GM19455 (cell line): ENCODE data around the gene TRPM7.
"Not testable (repeated sequence)": the region's sequence is repeated elsewhere in the genome, so short reads cannot be mapped to it uniquely, and the experiment has no call there.

Experiments used
- ATAC-seq: cut with Tn5 transposase; IDR thresholded peaks from one replicate; pipeline ENCODE4 v1.9.1; 2021; ENCODE audit not compliant: unreplicated experiment

Gene TRPM7

DNA sequence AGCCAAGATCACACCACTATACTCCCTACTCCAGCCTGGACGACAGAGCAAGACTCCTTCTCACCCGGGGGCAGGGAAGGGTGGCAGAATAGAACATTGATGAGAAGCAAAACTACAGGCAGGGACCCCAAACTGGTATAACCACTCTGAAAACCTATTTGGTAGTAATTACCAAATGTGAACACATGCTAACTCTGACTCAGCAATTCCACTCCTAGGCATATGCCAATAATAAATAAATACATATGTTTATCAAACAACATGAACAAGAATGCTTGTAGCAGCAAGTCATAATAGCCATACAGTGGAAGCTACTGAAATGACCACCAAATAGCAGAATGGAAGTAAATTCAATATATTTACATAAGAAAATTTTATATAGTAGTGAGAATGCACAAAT, 109.1 kb downstream of the TRPM7 start:
- ATAC-seq = no peak

DNA sequence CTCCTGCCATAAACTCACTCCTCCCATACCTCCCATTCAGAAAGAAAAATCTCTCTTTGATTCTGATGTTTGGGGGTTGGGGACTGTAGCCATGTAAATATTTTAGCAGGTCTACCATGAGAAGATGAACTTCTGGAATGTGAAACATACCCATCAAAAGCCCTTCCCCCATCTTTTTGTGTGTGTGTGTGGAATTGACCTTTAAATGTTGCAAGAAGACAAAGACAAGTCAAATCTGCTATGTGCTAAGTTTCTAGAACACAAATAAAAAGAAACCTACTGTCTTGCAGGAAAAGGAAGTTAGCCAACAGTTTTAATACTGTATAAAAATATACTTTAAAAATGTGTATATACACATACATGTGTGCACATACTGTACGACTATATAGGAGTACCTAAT, 110.4 kb downstream of the TRPM7 start:
- no peak for ATAC-seq

DNA sequence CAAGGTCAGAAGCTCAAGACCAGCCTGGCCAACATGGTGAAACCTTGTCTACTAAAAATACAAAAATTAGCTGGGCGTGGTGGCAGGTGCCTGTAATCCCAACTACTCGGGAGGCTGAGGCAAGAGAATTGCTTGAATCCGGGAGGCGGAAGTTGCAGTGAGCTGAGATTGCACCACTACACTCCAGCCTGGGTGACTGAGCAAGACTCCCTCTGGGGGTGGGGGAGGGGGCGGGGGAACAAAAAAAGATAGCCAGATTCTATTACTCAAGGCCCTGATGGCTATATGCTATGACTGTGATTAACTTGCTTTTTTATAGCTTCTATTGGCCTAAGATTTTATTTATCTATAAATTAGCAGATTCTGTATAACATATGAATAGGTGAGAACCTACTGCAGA, 112.8 kb downstream of the TRPM7 start:
- ATAC-seq = not testable (repeated sequence)

DNA sequence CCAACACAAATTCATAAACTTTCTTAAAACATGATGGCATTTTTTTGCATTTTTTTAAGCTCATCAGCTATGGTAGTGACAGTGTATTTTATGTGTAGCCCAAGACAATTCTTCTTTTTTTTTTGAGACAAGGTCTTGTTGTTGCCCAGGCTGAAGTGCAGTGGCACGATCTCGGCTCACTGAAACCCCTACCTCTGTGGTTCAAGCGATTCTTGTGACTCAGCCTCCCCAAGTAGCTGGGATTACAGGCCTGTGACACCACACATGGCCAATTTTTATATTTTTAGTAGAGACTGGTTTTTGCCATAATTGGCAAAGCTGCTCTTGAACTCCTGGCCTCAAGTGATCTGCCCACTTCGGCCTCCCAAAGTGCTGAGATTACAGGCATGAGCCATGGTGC, 122.8 kb downstream of the TRPM7 start:
- ATAC-seq = no peak

DNA sequence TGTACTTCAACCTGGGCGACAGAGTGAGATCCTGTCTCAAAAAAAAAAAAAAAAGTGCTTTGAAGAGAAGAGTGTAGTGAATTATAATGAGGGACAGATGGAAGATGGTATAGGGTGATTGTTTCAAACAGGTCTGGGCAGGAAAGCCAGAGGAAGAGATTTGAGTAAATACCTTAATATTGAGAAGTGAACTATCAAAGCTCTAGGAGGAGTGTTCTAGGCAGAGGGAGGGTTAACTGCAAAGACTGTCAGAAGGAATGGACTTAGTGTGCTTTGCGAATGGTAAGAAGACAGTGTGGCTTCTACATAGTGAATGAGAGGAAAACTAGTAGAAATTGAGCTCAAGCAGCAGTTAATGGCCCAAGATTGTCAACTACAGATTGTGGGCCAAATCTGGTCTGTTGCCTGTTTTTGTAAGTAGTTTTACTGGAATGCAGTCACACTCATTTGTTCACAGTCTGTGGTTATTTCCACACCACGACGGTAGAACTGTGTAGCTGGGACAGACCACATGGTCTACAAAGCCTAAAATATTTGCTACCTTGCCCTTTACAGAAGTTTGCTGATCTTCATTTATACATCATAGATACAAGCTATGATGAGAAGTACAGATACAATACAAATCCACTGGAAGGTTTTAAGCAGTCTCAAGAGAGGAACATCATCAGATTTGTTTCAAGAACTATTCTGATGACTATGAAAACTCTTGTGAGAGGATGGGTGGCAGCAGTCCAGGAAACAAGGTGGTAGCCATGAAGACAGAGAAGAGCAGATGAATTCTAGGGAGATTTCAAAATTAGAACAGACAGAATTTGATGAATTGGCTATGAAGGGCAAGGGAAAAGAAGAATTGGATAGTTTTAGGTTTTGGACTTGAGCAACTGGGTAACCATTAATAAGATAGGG, 123.6 kb downstream of the TRPM7 start:
- no peak for ATAC-seq

DNA sequence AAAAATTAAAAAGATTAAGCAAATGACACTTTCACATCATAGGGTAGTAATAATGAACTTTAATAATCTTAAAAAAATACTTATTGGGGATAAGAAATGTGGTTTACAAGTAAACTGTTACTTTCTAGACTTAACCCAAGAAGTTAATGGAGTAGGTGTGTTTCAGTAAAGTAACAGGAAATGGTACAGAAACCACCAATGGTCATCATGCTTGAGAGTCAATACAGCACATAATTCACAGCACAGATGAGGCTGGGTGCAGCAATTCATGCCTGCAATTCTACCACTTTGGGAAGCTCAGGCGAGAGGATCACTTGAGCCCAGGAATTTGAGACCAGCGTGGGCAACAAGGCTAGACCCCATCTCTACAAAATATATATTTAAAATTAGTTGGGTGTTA, 128.6 kb downstream of the TRPM7 start:
- no peak for ATAC-seq

DNA sequence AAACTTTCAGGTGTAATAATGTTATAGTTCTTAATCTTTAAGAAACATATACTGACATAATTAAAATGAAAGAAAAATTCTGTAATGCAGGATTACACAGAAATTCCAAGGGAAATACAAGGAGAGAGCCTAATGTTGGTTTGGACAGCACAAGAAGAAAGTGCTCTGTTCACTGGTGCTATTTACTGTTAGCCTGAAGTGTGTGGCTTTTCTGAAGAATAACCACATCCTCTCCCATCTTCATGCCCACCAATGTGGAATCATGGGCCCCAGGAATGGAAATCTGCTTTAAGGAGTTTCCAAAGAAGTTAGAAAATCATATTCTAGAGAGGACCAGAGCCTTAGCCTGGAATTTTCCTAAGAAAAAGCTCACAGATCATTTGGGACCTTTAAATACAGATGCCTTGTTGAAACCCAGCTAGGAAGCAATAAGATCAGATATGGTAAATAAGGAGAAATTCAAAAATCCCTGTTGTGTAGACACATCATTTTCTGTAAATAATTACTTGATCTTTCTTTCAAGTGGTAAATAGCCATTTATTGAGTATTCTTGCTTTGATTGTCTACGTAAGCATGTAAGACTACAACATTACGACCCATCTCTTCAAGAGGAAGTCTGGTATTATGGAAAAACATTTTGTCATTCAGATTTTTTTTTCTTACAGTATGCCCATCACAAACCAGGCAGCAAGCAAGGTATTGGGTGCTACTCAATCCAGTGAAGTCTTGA, 129.8 kb downstream of the TRPM7 start:
- ATAC-seq = no peak

DNA sequence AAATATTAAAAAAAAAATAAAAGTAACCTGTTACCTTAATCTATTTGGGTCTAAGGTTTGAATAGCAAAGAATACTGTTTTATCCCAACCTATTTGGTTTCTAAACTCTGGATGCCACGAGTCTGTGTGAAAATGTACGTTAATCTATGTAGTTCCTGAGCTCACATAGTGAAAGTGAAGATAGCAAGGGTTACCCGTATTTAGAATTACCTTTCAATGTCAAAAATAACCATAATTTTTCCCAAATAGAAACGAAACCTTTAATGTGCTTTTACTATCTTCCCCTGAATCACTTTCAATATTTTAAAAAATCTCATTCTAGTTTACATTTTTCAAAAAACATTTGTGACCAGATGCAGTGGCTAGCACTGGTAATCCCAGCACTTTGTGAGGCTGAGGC, 134.4 kb downstream of the TRPM7 start:
- ATAC-seq = no peak

DNA sequence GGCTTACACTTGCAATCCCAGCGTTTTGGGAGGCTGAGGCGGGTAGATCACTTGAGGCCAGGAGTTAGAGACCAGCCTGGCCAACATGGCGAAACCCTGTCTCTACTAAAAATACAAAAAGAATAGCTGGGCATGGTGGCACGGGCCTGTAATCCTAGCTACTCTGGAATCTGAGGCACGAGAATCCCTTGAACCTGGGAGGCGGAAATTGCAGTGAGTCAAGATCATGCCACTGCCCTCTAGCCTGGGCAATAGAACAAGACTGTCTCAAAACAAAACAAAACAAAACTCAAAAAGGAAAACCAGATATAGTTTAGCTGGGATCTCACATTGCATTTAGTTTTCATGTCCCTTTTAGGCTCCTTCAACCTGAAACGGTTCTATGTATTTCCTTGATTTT, 137.3 kb downstream of the TRPM7 start:
- no peak for ATAC-seq

DNA sequence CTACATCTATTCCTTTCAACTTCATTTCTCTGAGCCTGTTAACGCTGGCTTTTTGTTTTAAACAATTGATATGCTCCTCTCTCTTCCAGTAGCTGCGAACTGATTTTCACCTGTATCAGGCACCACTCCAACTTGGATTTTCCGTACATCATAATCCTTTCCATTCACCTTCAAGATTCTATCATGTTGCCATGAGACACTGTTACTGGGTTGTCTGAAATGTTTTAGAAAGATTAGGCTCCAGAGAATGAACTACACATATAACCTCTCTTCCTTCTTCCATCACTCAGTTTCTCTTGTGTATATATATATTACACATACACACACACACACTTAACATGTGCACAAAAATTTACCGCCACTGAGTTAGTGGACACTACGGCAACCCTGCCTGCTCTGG, 140.0 kb downstream of the TRPM7 start, which contains the start of gene USP50:
Gene USP50, minus strand, starts transcription at position 101 of the 400 bp plus-strand sequence. CDS start 141 bp downstream, outside the sequence.
- no peak for ATAC-seq

DNA sequence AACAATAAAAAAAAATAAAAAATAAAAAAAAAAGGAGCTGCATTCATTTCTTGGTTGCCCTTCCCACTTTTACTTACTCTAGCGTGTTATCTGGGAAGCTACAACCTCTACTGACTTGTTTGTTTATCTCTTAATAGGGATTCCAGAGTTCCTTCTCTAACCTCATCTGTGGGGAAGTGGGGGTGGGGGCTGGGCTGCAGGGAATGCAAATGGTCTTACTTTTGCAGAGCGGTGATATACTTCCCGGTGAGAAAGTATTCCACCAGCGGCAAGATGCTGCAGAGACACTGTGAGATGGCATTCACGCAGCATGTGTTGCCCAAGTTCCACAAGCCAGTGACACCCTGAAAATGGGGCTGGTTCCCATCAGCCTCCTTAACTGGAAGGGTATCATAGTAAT, 142.2 kb downstream of the TRPM7 start:
- ATAC-seq = no peak

DNA sequence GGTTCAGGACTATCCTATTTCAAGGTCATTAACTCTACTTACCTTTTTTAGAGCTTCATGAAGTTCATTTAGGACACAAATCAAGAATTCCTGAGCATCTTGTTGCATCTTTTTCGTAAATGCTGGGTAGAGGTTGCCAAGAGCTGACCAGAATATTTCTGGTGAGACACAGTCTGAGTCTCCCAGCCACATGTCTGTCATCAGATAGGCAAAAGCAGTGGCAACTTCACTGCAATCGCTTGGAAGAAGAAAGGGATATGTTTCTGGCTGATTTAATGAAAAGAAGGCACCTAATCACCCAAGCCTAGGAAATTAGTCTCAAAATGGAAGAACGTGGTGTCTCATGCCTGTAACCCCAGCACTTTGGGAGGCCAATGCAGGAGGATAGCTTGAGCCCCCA, 143.0 kb downstream of the TRPM7 start:
- no peak for ATAC-seq

DNA sequence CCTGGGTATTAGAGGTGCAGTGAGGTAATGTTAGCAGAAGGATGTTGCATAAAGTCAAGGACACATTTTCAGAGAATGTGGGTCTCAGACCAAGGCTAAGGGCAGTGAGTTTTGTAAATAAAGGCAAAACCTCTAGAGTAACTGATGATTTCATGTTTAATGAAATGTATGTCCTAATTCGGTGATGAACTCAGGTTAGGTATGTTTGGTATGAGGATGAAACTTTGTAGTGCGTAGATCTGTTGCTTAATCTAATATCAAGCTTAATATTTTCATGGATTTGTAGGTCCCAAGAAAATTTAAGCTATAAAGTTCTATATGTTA, 143.7 kb downstream of the TRPM7 start:
- no peak for ATAC-seq

DNA sequence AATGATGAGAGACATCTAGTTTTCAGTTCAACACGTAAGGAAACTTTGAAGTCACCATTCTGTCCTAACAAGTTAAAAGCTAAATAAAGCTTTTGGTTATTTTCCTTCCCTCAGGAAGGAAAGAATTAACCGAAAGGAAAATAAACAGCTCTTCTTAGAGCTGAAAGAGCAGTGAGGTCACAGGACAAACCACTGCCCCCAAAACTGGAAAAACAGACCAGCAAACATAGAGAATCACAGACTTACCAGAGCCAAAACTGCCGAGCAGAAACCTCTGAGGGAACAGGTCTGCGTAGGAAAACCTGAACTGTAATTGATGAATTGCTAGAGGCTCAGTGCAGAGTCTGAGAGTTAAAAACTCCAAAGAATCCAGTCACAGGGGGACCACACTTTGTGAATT, 154.8 kb downstream of the TRPM7 start:
- no peak for ATAC-seq

DNA sequence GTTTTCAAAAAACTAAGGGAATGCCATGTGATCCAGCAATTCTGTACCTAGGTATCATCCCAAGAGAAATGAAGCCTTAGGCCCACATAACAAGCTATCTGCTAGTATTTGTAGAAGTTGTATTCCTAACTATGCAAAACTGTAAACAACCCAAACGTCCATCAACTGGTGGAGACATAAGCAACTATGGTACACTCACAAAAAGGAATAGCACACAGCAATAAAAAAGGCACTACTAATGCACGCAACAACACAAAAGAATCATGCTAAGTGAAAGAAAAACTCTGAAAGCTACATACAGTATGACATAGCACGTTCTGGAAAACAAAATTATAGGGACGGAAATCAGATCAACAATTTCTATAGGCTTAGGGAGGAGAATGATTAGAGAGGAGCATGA, 155.4 kb downstream of the TRPM7 start:
- ATAC-seq = no peak

DNA sequence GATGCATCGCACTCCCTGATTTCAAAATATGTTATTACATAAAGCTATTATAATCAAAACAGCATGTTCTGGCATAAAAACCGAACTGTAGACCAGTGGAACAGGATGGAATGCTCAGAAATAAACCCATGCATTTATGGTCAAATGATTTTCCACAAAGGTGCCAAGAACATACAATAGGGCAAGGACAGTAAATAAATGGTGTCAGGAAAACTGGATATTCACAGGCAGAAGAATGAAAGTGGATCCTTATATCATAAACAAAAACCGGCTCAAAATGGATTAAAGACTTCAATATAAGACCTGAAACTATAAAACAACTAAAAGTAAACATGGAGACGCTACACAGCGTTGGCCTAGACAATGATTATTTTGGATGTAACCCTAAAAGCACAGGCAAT, 162.7 kb downstream of the TRPM7 start:
- ATAC-seq = no peak

DNA sequence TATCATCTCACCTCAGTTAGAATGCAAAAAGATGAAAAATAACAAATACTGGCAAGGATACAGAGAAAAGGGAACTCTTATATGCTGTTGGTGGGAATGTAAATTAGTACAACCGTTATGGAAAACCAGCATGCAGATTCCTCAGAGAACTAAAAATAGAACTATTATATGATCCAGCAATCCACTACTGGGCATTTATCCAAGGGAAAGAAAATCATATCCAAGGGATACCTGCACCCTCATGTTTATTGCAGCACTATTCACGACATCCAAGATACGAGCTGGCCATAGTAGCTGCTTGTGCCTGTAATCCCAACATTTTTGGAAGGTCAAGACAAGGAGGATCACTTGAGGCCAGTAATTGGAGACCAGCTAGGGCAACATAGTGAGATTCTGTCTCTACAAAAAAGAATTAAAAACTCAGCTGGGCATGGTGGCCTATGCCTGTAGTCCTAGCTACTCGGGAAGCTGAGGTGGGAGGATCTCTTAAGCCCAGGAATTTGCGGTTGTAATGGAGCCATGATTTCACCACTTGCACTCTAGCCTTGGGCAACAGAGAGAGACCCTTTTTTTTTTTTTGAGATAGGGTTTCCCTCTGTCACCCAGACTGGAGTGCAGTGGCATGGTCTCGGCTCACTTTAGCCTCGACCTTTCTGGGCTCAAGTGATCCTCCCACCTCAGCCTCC, 166.7 kb downstream of the TRPM7 start:
- ATAC-seq = no peak

DNA sequence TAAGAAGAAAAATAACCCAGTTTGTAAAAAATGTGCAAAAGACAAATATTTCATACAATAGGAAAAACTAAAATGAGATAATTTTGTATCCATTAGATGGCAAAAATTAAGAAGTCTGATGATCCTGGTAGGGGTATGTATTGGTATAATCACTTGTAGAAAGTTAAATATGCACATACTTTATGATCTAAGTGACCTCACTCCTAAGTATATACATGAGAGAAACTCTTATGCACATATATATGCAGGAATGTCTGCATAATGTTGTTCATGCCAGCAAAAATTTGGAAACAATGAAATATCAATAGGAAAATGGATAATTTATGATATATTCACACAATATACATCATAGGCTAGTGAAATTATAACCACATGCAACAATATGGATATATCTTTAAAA, 173.6 kb downstream of the TRPM7 start:
- no peak for ATAC-seq
